HCT116 (cell line): ENCODE data around the gene OSCP1. TPM values are rescaled to one million over a fixed set of nuclear protein-coding genes. Genes with fewer than 3 reads are reported as not detected.

Experiments used
- ATAC-seq: fragments of 200-7000 bp; cut with Tn5 transposase; 2 replicates; pipeline ENCODE4 v1.9.1; 2020; ENCODE audit warnings: mild to moderate bottlenecking, moderate library complexity
- Bru-seq: library from RNA; stranded (reverse); fragments of 400-500 nt; gene quantifications from one replicate; lab custom pipeline; 2021; lab: Mats Ljungman, UMichigan
- BruChase-seq, 2 experiments: library from RNA; stranded (reverse); fragments of 400-500 nt; gene quantifications; one replicate each; lab custom pipeline; 2021; lab: Mats Ljungman, UMichigan
- BruUV-seq: library from RNA; stranded (reverse); fragments of 400-500 nt; replicated peaks from 2 replicates; lab custom pipeline; 2021; lab: Mats Ljungman, UMichigan
- CTCF ChIA-PET: fragments of 300-600 bp; sonication (Branson Sonifier 250); formaldehyde crosslinking; loops from one replicate; lab custom pipeline; 2021; ENCODE audit warnings: antibody characterized with exemption; lab: Charles Lee
- POLR2A ChIA-PET: fragments of 300-600, 350-600 bp; sonication (Branson Sonifier 250); formaldehyde crosslinking; loops from one replicate; lab custom pipeline; 2021; ENCODE audit warnings: antibody characterized with exemption; lab: Charles Lee
- RAD21 ChIA-PET, 2 experiments: fragments of 300-600 bp; sonication (Branson Sonifier 250); formaldehyde crosslinking; loops; one replicate each; lab custom pipeline; 2023; ENCODE audit warnings: low total read pairs in 2 of 2; ENCODE audit not compliant: uncharacterized antibody in 2 of 2, unreplicated experiment in 2 of 2, low non-redundant PET in 1 of 2; lab: Charles Lee
- DNase-seq: peaks from one replicate; pipeline ENCODE4 v3.0.0-alpha.2; 2010; ENCODE audit warnings: low read depth, low spot score
- H2AFZ ChIP-seq: fragments of 200-600 bp; shearing (Covaris generic), sonication (generic); 2 replicates; pipeline ENCODE4 v1.6.1; 2017; ENCODE audit warnings: low read depth, mixed run types, mixed read lengths, antibody characterized with exemption, low read length; ENCODE audit not compliant: poor library complexity, severe bottlenecking
- H3K27ac ChIP-seq: 2 replicates; pipeline ENCODE4 v1.5.1; 2012; ENCODE audit warnings: low read depth, low read length
- H3K27me3 ChIP-seq: fragments of 200-600 bp; sonication (generic); 2 replicates; pipeline ENCODE4 v1.6.1; 2016; ENCODE audit warnings: mixed run types, low read length, mixed read lengths; ENCODE audit not compliant: insufficient read depth
- H3K36me3 ChIP-seq, 2 experiments: fragments of 200-500 bp in 1 of 2; fragments of 200-600 bp in 1 of 2; sonication (Bioruptor generic) in 1 of 2; sonication (generic) in 1 of 2; 2 replicates each; pipeline versions ENCODE4 v1.5.1 to v1.6.1; 2014 to 2016; ENCODE audit warnings: low read length in 2 of 2, inconsistent platforms in 1 of 2, mixed read lengths in 1 of 2, mixed run types in 1 of 2; ENCODE audit not compliant: insufficient read depth in 2 of 2, control insufficient read depth in 1 of 2
- H3K4me1 ChIP-seq, 2 experiments: fragments of 200-600 bp in 1 of 2; sonication (generic) in 1 of 2; 2 replicates each; pipeline versions ENCODE4 v1.5.1 to v1.6.1; 2012 to 2017; ENCODE audit warnings: low read length in 2 of 2, inconsistent platforms in 1 of 2, mild to moderate bottlenecking in 1 of 2, mixed read lengths in 1 of 2, mixed run types in 1 of 2, moderate library complexity in 1 of 2; ENCODE audit not compliant: insufficient read depth in 2 of 2, control insufficient read depth in 1 of 2
- H3K4me2 ChIP-seq: fragments of 200-600 bp; sonication (generic); 2 replicates; pipeline ENCODE4 v1.6.1; 2017; ENCODE audit warnings: mixed run types, low read length, mixed read lengths
- H3K4me3 ChIP-seq, 2 experiments: fragments of 200-600 bp in 1 of 2; sonication (generic) in 1 of 2; replicated peaks in 1 of 2; 2 replicates each; pipeline ENCODE4 v1.5.1; 2011 to 2016; ENCODE audit warnings: low read length in 2 of 2, control low read depth in 1 of 2, low read depth in 1 of 2, mild to moderate bottlenecking in 1 of 2, mixed read lengths in 1 of 2, mixed run types in 1 of 2
- H3K79me2 ChIP-seq: fragments of 200-600 bp; sonication (generic); 2 replicates; pipeline ENCODE4 v1.6.1; 2017; ENCODE audit warnings: mild to moderate bottlenecking, mixed run types, low read length, moderate library complexity, mixed read lengths; ENCODE audit not compliant: insufficient read depth
- H3K9ac ChIP-seq: fragments of 200-600 bp; sonication (generic); 2 replicates; pipeline ENCODE4 v1.6.1; 2016; ENCODE audit warnings: low read length, mixed read lengths
- H3K9me2 ChIP-seq: fragments of 200-600 bp; sonication (generic), shearing (Covaris generic); 2 replicates; pipeline ENCODE4 v1.6.1; 2017; ENCODE audit warnings: mixed run types, mild to moderate bottlenecking, moderate library complexity; ENCODE audit not compliant: insufficient read depth
- H3K9me3 ChIP-seq, 2 experiments: fragments of 200-500 bp in 1 of 2; fragments of 200-600 bp in 1 of 2; sonication (Bioruptor generic) in 1 of 2; sonication (generic) in 1 of 2; 2 replicates each; pipeline ENCODE4 v1.6.1; 2014 to 2017; ENCODE audit warnings: low read length in 2 of 2, mixed read lengths in 2 of 2, inconsistent platforms in 1 of 2, low read depth in 1 of 2, mild to moderate bottlenecking in 1 of 2, mixed run types in 1 of 2, moderate library complexity in 1 of 2; ENCODE audit not compliant: control insufficient read depth in 1 of 2, insufficient read depth in 1 of 2
- H4K20me1 ChIP-seq: fragments of 200-600 bp; sonication (generic), shearing (Covaris generic); 2 replicates; pipeline ENCODE4 v1.6.1; 2017; ENCODE audit warnings: mixed run types, mild to moderate bottlenecking, moderate library complexity; ENCODE audit not compliant: insufficient read depth
- FOSL1 ChIP-seq: IDR thresholded peaks from 2 replicates; pipeline ENCODE4 v1.6.1; 2012; ENCODE audit warnings: low read depth
- JUND ChIP-seq: IDR thresholded peaks from 2 replicates; pipeline ENCODE4 v1.6.1; 2012
- POLR2A ChIP-seq: IDR thresholded peaks from 2 replicates; pipeline ENCODE4 v1.7.0; 2011; ENCODE audit warnings: borderline replicate concordance; ENCODE audit not compliant: insufficient read depth, insufficient read length; ENCODE audit errors: extremely low read depth
- POLR2AphosphoS5 ChIP-seq: IDR thresholded peaks from 2 replicates; pipeline ENCODE4 v1.6.1; 2011; ENCODE audit warnings: mild to moderate bottlenecking, low read depth, low read length, moderate library complexity
- SIN3A ChIP-seq: IDR thresholded peaks from 2 replicates; pipeline ENCODE4 v1.6.1; 2012; ENCODE audit warnings: low read depth
- SP1 ChIP-seq: IDR thresholded peaks from 2 replicates; pipeline ENCODE4 v1.6.1; 2012; ENCODE audit warnings: low read depth
- YY1 ChIP-seq: IDR thresholded peaks from 2 replicates; pipeline ENCODE4 v1.6.1; 2011; ENCODE audit warnings: low read length, low read depth, moderate library complexity, mild to moderate bottlenecking; ENCODE audit not compliant: insufficient replicate concordance; ENCODE audit errors: extremely low read depth
- ZFX ChIP-seq: fragments of 450-650 bp; IDR thresholded peaks from 2 replicates; pipeline ENCODE4 v1.6.1; 2017
- intact Hi-C: fragments of 100-400 bp; cut with micrococcal nuclease; formaldehyde crosslinking; loops from 2 replicates; pipeline ENCODE4 v1.10.0; 2022
- long read RNA-seq: library from polyadenylated mRNA; unstranded; transcript quantifications from one replicate; pipeline ENCODE4 v2.0.0, GENCODE V29; 2021; ENCODE audit not compliant: unreplicated experiment
- polyA plus RNA-seq: library from polyadenylated mRNA; unstranded; fragments of >200 nt; gene quantifications from 2 replicates; pipeline ENCODE4 v1.2.1, GENCODE V29; 2012; ENCODE audit warnings: missing spikeins
- total RNA-seq: library from RNA; stranded (reverse); gene quantifications from one replicate; pipeline ENCODE4 v1.2.1, GENCODE V29; 2021; ENCODE audit not compliant: unreplicated experiment
- TF ChIP-seq, protein P1 (sequence below): IDR thresholded peaks from 2 replicates; pipeline ENCODE4 v1.6.1; 2012
- TF ChIP-seq, protein P2 (sequence below): IDR thresholded peaks from 2 replicates; pipeline ENCODE4 v1.6.1; 2012

The OSCP1 gene, protein sequence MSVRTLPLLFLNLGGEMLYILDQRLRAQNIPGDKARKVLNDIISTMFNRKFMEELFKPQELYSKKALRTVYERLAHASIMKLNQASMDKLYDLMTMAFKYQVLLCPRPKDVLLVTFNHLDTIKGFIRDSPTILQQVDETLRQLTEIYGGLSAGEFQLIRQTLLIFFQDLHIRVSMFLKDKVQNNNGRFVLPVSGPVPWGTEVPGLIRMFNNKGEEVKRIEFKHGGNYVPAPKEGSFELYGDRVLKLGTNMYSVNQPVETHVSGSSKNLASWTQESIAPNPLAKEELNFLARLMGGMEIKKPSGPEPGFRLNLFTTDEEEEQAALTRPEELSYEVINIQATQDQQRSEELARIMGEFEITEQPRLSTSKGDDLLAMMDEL
- total RNA-seq (4.1 TPM), Bru-seq, nascent RNA (percentile 37 among the genes with signal in this experiment), BruChase-seq, experiment 1, labeled RNA remaining after a 6-hour chase (percentile 38 among the genes with signal in this experiment), BruChase-seq, experiment 2, labeled RNA remaining after a 2-hour chase (percentile 35 among the genes with signal in this experiment)
- polyA plus RNA-seq, result 2.7 and 3.7 TPM in 2 replicates
- long read RNA-seq, partial matches to known transcripts, result 2 of 11 reads
- long read RNA-seq, other reads (novel, unspliced or antisense), result 4 of 11 reads

DNA sequence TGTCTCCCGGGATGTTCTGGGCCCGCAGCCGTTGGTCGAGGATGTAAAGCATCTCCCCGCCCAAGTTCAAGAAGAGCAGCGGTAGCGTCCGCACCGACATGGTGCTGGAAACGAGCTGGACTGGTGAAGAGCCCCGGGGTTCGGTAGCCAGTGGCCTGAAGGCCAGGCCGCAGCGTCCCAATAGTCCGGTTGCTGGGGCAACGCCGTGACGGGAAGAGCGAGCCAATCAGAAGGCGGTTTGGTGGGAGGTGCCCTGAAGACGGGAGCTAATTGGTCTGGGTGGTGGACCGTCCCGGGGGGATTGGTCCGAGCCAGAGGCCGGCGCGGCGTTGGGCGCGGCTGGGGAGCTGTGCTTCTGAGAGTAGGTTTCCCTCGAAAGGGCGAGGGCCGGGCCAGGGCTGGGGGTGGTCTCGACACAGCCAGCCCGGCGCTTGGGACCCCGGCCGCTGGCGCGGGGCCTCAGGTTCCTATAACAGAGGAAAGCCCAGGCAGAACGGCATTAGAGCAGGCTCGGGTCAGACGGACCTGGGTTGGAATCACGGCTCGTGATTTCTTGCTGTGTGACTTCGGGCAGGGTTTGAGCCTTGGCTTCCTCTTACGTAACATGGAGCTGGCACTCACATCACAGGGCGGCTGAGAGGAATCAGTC lies at the start of gene OSCP1:
Gene OSCP1, minus strand, starts transcription at position 182 of the 649 bp plus-strand sequence. Its CDS starts 82 bp downstream, at position 100.
- BruUV-seq, result no TSS peak
- H3K4me3 ChIP-seq, result peak within 1 kb of the TSS; percentile 65 to 74
- peak within 1 kb of the TSS; percentile 96 for H3K4me2 ChIP-seq
- ChIA-PET RAD21 (no interaction called here), POLR2A (interaction anchor here (0.6 to 2.3 kb wide), 7 partner anchors 9 to 64 kb away, joined by 3 to 20 read pairs (median 4); partner anchors contain the start of gene MRPS15), CTCF (interaction anchor here (0.8 to 1.8 kb wide), 4 partner anchors 14 to 165 kb away, joined by 3 to 4 read pairs (median 3); partner anchors contain the start of gene MRPS15)
- no peaks in the 10 kb centered on the region for H3K27me3 ChIP-seq
- peaks cover 3 to 20% of the 10 kb centered on the region in 2 experiments; a peak in 2 of 4 replicates for H3K4me1 ChIP-seq
- H3K36me3 ChIP-seq, result peaks cover 4 to 8% of the 10 kb centered on the region in 2 experiments; a peak in 3 of 4 replicates
- intact Hi-C loops, result no loop called here
- no peak within 1 kb of the TSS for H2AFZ ChIP-seq
- TF ChIP-seq ZFX, result peak; percentile 94
- TF ChIP-seq POLR2AphosphoS5, result peak; percentile 88
- TF ChIP-seq, protein P1, sequence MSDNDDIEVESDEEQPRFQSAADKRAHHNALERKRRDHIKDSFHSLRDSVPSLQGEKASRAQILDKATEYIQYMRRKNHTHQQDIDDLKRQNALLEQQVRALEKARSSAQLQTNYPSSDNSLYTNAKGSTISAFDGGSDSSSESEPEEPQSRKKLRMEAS, result peak; percentile 93
- TF ChIP-seq, protein P2, sequence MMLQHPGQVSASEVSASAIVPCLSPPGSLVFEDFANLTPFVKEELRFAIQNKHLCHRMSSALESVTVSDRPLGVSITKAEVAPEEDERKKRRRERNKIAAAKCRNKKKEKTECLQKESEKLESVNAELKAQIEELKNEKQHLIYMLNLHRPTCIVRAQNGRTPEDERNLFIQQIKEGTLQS, result no peak
- TF ChIP-seq SIN3A, result peak; percentile 86
- peak; percentile 60 for TF ChIP-seq POLR2A
- TF ChIP-seq YY1, result peak; percentile 31
- TF ChIP-seq FOSL1, result no peak
- peak; percentile 97 for TF ChIP-seq SP1
- TF ChIP-seq JUND, result no peak
- H3K9me2 ChIP-seq, result no peaks in the 10 kb centered on the region
- H4K20me1 ChIP-seq, result no peaks in the 10 kb centered on the region
- H3K79me2 ChIP-seq, result no peaks in the 10 kb centered on the region
- peak; percentile 96 for ATAC-seq
- DNase-seq, result peak; percentile 90
- H3K9ac ChIP-seq, result peak within 1 kb of the TSS; percentile 79
- H3K27ac ChIP-seq, result peak within 1 kb of the TSS; percentile 62
- H3K9me3 ChIP-seq, result no peaks in the 10 kb centered on the region
